WI38 (cell line): Measurements from ENCODE around the gene FLII.

Experiments used
- H3K4me3 ChIP-seq: 2 replicates; pipeline ENCODE4 v1.5.1; 2011; ENCODE audit warnings: low read depth, mild to moderate bottlenecking, control low read depth, low read length
- TF ChIP-seq, protein P1 (sequence below): IDR thresholded peaks from 2 replicates; pipeline ENCODE4 v1.5.1; 2012; ENCODE audit warnings: low read depth, mild to moderate bottlenecking, control low read depth, low read length

The FLII gene

DNA sequence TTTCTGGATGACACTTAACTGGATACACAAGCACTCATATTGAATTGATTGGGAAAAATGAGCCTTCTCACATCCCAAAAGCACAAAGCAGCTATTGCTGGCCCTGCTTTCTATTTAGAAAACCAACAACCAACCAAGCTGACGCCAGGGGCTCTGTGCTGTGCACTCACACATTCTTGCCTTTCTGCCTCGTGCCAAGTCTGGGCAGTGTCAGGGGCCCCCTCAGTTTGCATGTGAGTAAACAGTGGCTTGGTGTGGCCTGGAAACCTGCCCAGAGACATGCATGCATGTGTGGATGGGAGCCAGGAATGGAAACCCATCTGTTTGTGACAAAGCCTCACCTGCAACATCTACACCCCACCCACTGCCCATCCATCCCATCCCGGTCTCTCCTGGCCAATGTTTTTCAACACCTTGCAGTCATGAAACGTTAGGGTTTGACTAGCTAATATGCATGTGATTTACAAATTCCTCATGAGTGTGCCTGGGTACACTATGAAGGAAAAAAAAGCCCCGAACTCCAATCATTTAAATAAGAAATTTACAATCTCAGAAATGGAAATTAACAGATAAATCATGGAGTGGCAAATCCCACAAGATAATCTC, 22.3 kb upstream of the FLII start:
- no peak overlapping the region for H3K4me3 ChIP-seq
- TF ChIP-seq, protein P1, sequence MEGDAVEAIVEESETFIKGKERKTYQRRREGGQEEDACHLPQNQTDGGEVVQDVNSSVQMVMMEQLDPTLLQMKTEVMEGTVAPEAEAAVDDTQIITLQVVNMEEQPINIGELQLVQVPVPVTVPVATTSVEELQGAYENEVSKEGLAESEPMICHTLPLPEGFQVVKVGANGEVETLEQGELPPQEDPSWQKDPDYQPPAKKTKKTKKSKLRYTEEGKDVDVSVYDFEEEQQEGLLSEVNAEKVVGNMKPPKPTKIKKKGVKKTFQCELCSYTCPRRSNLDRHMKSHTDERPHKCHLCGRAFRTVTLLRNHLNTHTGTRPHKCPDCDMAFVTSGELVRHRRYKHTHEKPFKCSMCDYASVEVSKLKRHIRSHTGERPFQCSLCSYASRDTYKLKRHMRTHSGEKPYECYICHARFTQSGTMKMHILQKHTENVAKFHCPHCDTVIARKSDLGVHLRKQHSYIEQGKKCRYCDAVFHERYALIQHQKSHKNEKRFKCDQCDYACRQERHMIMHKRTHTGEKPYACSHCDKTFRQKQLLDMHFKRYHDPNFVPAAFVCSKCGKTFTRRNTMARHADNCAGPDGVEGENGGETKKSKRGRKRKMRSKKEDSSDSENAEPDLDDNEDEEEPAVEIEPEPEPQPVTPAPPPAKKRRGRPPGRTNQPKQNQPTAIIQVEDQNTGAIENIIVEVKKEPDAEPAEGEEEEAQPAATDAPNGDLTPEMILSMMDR: no peak

DNA sequence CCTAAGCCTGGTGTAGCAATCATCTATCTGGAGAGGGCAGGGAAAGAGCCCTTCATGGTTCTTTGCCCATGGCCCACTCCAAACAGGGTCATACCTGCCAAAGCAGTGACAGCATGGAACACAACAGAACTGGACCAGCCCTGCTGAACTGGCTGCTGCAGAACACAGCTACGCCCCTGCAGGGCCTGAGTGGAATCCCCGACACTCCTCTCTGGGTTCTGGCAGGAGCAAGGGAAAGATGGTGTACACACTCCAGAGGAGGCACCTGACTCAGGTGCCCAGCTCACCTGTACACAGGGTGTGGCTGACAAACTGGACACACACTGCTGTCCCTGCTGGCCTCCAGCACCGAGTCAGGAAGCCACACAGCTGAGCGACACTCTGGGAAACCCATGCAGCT, 21.7 kb upstream of the FLII start:
- H3K4me3 ChIP-seq: no peak overlapping the region
- TF ChIP-seq, protein P1: no peak

- TF ChIP-seq, protein P1: no peak
- no peak overlapping the region for H3K4me3 ChIP-seq
Measured at GRCh38 chr17:18278867-18279266, 20.3 kb upstream of the FLII start.

GRCh38 chr17:18277076-18277475, 18.5 kb upstream of the FLII start:
- TF ChIP-seq, protein P1: no peak

GRCh38 chr17:18270046-18270931, 11.8 kb upstream of the FLII start:
- TF ChIP-seq, protein P1: no peak
- H3K4me3 ChIP-seq: no peak overlapping the region

More at GRCh38 chr17:18277076-18277475, 18.5 kb upstream of the FLII start:
- no peak overlapping the region for H3K4me3 ChIP-seq

GRCh38 chr17:18267927-18268711, 9.6 kb upstream of the FLII start:
- TF ChIP-seq, protein P1: no peak
- H3K4me3 ChIP-seq: no peak overlapping the region
